Epidermal melanocyte (primary cell): ENCODE data around the gene TSPAN15.

ENCODE experiments used
- DNase-seq: peaks from one replicate; pipeline ENCODE4 v3.0.0; 2011; ENCODE audit warnings: low spot score; ENCODE audit not compliant: insufficient read length

The TSPAN15 gene

DNA sequence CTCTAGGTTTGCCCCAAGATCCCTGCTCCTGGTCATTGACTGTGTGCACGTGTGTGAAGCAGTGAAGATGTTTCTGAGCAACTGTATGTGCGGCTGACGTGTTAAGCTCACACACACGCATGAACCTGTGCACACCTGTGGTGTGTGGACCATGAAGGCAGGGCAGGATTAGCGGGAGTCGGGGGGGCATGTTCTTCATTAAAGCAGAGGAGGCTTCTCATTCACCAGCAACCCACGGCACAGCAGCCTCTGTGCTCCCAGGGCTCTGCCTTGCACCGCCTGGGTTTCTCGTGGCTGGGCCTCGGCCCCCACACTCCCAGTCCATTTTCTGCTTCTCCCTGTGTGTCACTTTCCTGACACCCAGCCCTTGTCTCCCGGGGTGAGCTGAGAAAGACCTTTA lies 33.7 kb upstream of the TSPAN15 start:
- DNase-seq = no peak

DNA sequence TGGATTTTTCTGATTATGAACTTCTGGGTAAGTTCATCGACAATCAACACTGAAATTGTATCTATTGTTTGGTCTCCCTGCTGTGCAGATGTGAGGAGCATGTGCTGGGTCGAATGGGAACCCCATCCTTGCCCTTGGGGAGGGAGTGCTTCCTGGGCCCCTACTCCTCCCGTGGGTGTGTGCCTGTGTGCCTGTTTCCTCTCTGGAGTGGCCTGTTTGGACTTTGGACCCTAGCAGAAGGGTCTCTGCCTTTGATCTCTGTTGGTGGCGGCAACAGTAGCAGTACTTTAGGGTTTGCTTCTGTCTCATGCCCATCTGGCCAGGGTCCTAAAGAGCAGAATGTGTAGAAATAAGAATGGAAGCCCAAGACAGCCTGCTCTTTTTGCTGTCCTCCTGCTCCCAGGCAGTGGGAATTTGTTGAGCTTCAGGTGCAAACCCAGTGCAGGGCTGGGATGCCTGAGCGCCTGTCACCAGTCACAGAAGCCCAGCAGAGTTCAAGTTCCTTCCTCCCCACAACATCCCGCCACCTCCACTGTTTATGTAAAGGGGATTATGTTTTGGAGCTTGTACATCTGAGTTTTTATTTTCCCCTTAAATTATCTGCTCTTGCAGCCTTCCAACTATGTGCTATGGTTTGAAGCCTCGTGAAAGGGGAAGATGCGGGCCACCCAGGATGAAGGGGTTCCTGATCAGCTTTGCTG lies 33.1 kb upstream of the TSPAN15 start:
- DNase-seq = no peak

DNA sequence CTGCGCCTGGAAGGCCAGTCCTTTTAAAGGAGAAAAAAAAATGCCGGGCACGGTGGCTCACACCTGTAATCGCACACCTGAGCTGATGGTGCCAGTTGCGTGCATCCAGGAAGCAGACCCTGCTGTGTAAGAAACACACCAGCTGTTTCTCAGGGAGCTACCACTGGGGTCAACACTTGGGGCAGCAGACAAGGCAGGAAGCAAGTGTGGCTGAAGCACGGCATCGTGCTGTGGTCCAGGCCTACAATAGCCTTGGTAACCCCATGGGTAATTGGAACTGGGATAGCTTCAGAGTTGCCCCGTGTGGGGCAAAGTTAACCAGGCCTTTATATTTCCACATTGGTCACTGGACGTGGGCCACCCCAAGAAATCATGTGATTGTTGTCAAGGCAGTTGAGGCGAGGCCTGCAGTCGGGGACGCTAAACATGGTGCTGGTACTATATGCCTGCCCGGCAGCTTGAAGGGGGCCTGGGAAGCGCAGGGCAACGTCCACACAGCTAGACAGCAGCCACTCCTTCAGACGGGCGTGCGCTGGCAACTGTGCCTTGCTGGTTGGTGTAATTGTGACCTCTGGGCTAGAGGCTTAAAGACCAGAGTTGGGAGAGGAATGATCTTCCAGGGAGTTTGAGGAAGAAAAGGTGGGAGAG lies 32.0 kb upstream of the TSPAN15 start:
- no peak for DNase-seq

DNA sequence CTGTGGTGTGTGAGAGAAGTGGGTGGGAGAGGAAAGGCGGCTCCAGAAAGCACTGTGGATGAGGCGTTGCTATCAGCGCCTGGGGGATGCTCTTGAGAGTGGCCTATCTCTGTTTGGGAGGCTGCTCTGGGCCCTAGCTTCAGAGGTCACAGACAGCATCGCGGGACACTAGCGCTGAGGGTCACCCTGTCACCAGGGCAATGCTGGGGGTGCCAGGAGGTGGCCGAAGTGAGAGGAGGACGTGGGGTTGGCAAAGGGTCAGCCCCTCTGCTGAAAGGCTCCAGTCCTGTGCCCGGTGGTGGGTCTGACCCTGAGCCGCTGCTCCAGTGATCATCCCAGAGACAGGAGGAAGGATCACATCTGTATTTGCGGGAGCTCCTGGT lies 31.5 kb upstream of the TSPAN15 start:
- DNase-seq = no peak

DNA sequence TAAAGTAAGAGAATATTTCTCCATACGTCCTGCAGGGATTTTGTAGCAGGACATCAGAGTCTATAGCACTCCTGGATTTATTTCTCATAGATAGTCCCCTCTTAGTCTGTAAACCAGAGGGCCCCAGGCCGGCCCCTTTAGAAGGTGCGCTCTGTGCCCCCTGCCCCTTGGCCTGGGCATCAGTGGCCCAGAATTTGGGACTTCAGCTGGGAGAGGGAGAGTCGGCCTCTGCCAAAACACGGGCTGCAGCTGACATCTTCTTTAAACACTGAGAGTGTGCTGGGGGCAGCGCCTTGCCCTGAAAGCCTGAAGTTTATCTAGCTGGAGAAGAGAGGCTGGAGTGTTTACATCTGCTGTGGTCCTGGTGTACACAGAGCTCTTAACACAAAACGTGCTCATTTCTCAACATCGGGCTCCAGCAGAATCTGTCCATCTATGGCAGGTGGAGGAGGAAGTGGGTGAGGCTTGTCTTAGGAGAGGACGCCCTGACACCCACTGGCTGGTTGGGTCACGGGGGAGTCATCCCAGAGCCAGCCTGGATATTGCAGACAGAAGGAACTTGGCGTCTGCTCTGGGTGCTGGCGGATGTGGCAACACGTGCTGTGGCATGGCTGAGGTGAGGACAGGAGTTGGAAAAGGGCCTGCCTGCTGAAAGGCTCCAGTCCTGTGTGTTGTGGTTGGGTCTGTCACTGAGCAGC lies 29.5 kb upstream of the TSPAN15 start:
- DNase-seq = no peak

DNA sequence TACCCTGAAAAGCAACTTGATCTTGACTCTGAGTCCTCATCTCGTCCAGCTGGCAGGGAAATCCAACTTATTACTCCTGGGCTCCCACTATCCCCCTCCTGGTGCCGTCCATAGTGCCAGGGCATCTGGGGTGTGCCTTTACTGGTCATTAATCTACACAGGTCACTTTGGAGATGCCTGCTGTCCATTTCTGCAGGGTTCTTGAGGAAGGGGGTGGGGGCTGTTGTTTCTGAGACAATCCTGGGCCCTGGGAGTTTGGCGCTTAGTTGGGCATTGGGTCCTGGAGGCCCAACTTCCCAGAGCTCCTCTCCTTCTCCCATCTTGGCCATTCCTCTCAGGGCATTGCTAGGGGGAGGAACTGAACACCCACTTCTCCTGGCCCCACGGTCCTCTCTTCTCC lies 28.6 kb upstream of the TSPAN15 start:
- no peak for DNase-seq

DNA sequence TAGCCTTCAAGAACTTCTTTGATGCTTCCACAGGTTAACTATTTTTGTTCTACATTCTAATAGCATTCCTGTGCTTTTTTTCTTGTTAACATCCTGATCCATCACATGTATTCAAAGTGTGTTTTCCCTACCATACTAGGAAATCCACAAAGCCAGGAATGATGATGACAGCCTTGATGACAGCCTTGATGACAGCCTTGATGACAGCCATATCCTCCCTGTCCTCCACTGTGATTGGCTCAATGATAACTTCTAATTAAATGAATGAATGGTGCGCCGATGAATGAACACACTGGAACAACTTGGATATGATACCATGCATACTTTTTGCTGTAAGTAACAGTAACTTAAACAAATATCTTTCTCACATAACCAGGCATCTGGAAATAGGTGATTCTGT lies 26.2 kb upstream of the TSPAN15 start:
- DNase-seq = no peak

DNA sequence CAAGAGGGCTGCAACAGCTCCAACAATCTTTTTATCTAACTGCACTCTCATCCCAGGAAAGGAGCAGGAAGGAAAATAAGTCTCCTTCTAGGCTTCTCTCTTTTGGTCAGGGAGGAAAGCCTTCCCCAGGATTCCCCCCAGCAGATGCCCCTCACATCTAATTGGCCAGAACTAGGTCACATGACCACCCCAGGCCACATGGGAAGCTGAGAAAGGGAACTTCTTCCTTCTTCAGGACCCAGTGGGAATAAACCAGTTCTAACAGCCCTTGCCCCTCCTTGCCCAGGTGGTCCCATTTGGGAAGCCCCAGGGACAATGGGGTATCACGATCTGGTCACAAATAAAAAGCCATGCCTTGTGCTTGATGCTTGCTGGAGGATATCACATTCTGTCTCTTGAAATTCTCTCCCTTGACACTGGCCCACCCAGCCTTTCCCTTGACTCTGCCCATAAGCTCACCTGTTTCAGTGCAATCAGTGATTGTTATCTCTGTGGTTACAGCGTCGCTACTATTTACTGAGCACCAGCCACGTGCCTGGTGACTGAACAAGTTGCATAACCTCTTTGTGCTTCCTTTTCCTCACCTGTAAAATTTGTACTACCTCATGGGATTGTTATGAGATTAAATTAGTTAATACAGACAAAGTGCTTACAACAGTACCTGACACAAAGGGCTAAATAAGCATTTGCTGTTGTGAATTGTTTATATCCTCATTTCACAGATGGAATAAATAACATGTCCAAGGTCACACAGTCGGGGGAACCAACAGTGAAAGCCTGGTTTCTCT lies 25.6 kb upstream of the TSPAN15 start:
- no peak for DNase-seq

DNA sequence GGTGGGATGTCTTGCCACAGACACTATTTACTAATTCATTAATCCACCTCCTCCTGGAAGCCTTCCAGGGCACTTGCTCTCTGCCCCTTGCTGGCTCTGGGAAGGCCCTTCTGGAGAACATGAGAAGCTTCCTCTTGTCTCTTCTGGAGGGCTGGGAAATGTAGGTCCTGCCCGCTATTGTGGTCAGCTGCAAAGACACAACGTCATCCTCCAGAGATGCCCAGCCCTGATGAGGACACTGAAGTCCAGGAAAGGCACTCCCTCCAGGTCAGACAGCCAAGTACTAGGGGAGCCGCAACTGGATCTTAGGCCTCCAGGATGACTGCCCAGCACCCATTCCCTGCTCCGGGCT lies 24.9 kb upstream of the TSPAN15 start:
- no peak for DNase-seq

DNA sequence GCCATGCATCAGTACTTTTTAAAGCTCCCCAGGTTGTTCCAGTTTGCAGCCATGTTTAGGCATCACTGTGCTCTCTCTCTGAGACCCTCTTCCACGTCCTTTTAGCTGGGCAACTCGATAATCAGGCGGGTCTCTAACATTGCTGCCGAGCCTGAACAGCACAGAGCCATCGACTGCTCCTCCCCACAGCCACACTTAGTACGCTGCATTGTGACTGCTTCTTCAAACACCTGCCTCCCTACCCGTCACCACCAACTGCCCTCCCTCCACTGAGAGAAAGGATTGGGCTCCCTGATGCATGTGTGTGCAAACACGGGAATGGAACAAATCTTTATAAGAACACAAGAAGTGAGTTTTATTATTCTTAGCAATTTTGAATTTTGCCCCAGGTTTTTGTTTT lies 23.1 kb upstream of the TSPAN15 start:
- DNase-seq = no peak

DNA sequence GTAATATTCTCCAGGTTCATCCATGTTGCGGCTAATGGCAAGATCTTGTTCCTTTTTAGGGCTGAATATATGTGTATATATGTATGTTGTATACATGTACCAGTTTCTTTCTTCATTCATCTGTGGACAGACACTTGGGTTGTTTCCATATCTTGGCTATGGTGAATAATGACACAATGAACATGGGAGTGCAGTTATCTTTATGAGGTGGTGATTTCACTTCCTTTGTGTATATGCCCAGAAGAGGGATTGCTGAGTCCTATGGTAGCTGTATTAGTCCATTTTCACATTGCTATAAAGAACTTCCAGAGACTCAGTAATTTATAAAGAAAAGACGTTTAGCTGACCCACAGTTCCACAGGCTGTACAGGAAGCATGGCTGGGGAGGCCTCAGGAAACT lies 17.1 kb upstream of the TSPAN15 start:
- DNase-seq = no peak

DNA sequence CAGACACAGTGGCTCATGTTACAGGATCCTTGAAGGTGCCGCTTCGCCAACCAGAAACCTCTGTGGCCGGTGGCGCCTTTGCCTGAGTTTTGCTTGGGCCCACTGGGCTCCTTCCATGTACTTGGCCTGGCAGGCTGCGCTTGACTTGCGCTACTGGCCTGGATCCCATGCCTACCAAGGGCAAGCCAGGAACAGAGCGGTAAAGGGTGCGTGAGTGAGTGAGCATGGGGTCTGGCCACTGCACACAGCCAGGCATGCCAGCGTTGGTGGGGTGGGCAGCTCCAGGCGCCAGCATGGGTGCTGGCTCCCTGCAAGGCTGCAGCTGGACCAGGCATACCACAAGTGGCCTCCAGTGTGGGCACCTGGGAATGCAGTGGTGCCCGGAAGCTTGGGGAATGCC lies 16.3 kb upstream of the TSPAN15 start:
- no peak for DNase-seq

DNA sequence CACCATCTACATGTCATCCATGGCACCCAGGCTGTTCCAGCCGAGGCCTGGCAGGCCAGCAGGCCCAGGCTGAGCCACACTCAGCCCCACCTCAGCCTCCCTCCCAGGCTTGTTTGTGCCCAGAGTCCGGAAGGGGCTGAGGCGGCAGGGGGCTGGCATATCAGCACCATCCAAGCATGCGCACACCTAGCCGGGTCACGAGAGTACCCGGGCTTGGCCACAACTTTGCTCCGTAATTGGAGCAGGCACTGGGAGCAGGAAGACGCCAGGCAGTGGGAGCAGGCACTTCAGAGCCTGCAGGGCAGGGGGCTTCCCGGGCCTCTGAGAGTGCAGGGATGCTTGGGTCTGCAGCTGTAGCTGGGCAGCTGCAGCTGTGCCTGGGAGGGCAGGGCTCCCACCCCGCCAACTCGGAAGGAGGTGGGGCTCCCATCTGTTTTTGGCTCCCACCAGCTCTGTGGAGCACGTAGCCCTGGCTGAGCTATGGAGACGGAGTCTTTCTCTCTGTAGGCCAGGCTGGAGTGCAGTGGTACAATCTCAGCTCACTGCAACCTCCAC lies 15.2 kb upstream of the TSPAN15 start:
- no peak for DNase-seq

DNA sequence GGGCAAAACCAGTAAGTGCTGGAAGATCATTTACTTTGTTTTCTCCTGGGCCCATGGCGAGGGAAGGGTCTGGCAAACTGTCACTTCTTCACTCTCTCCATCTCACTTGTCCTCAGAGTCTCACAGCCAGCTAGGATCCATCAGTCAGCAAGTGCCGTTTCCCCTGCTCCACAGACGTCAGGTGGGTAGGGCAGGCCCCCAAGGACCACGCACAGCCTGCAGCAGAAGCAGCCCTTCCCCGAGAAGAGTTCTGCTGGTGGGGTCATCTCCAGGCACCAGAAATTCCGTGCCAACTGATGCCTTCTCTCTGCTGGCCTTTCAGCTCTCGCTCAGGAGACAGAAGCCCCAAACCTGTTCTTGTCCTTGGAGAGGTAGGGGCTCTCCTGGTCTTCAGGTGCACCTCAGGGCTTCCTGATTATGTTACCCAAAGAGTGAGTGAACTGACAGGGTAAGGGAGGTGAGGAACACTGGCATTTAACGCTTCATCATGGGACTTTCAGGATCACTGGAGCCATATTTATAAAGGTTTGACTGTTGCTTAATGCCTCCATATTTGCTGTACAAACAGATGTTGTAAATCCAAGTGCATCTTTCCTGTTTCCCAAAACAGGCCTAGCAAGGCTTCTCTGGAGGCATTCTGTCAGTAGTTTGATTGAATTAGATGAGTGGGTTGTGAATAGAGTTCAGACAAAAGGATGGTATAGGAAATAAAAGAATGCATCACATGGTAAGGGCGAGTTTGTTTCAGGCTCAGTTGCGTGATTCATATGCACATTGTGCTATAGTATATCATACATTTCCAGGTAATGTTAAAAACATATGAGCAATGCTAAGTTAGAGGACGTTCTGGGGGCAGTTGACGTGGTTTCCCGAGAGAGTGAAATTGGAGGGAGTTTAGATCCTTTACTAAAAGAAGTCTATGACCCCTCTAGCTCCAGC lies 13.7 kb upstream of the TSPAN15 start:
- no peak for DNase-seq

DNA sequence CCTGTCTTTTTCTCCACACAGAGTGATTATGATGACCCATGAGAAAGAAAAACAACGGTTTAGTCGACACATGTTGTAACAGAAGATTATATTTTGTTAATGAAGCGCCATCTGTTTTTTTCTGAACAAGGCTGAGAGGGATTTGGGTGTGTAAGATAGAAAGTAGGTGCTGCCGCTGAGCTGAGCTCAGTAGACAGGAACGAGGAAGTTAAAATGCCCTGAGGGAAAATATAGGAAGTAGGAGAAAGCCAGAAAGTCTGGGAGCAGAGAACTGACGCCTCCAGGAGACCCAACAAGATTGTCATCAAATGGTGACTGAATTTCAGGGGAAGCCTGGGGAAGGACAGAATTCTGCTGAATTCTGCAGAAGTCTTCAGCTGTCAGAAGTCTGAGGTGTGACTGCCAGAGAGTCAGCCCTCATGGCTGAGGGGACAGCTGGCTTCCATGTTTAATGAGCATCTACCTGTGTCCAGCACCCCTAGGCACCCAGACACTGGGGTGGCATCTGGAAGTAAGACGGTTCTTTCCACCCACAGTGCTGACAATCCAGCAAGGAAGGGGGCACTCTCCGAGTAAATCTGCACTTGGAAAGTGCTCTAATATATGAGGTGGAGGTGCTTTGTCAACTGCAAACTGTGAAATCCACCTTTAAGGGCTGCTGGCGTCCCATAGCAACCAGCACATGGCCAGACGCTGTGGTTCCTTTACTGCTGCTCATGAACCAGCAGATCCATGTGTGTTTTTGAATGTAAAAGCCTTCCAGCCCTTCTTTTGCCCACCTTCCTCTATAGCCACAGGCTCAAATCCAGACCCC lies 12.5 kb upstream of the TSPAN15 start:
- DNase-seq = no peak

DNA sequence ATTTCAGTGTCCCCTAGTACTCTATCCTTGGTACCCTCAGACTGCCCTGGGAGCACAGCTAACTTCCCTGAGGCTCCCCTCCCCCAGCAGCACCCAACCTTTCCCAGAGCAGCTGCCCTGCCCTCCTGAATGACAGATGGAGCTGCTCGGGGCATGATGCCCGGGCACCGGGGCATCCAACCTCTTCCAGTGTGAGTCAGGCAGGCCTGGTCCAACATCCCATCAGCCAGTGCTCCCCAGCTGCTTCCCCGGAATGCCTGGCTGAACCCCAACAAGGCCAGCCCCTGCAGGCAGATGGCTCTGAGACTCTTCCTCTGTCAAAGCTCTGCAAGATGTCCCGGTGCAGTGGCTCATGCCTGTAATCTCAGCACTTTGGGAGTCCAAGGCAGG lies 11.9 kb upstream of the TSPAN15 start:
- no peak for DNase-seq

DNA sequence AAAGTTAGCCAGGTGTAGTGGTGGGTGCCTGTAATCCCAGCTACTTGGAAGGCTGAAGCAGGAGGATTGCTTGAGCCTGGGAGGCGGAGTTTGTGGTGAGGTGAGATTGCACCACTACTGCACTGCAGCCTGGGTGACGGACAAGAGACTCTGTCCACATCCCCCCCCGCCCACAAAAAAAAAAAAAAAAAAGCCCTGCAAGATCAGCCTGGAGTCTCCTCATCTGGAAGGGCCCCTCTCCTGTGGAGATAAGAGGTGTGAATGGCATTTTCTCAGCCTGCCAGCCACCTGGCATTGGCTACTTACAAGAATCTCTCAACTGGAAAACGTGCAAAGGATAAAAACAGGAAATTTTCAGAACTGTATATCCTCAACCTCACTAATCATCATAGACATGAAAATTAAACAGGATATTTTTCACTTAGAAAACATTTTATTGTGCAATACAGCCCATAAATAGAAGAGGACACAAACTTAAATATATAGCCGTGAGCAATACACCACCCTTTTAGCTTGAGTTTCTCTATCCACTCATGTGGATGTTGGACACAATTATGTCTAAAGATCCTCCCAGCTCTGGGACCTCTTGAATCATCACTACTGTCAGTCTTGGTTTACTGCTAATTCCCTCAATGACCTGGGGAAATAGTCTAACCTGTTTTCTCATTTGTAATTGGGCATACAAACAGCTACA lies 11.3 kb upstream of the TSPAN15 start:
- no peak for DNase-seq

DNA sequence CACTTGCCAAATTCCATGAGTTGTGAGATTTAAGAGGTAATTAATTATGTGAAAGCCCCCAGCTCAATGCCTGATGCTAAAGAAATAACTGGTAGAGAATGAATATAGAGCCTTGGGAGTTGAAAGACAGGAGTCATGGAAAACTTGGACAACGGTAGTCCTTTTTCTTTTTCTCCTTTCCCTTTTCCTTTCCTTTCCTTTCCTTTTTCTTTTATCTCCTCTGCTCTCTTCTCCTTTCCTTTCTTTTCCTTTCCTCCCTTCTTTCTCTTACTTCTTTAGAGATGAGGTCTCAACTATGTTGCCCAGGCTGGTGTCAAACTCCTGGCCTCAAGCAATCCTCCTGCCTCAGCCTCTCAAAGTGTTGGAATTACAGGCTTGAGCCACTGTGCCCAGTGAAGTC lies 7.9 kb upstream of the TSPAN15 start:
- no peak for DNase-seq

DNA sequence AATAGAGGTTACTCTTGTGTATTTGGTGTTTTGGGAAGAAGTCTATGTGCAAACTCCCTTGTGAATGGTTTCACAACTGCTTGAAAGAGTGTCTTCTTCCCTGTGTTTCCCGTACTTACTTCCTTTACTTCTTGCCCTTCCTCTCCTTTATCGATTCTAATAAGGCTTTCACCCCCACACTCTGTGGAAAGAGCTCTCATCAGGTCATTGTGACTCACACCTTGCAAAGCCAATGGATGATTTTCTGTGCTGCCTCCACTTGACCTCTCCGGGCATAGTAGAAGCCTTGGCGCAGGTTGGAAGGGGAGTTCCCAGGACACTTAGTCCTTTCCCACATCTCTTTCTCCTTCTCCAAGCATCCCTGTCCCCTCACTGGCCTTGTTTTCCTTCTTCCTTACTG lies 6.2 kb upstream of the TSPAN15 start:
- no peak for DNase-seq
